GM18520 (cell line): ENCODE data around the gene LIG3.
"Not testable (repeated sequence)": the region's sequence is repeated elsewhere in the genome, so short reads cannot be mapped to it uniquely, and the experiment has no call there.

Source experiments
- ATAC-seq: cut with Tn5 transposase; IDR thresholded peaks from one replicate; pipeline ENCODE4 v1.9.1; 2021; ENCODE audit not compliant: unreplicated experiment

LIG3 gene

GRCh38 chr17:34998205-34998604 is 17.9 kb downstream of the LIG3 start:
- no peak for ATAC-seq

- ATAC-seq = no peak
Observed at GRCh38 chr17:34999456-34999855, 19.1 kb downstream of the LIG3 start.

- ATAC-seq = not testable (repeated sequence)
Observed at GRCh38 chr17:35000965-35001364, 20.7 kb downstream of the LIG3 start.

- ATAC-seq = no peak
Observed at GRCh38 chr17:35001549-35001948, 21.2 kb downstream of the LIG3 start.

- no peak for ATAC-seq
Observed at GRCh38 chr17:35002876-35003551, 22.7 kb downstream of the LIG3 start.

- ATAC-seq = no peak
Observed at GRCh38 chr17:35003778-35004177, 23.5 kb downstream of the LIG3 start.

GRCh38 chr17:35006345-35006744 is 26.0 kb downstream of the LIG3 start:
- no peak for ATAC-seq

GRCh38 chr17:35006961-35007360 is 26.6 kb downstream of the LIG3 start:
- no peak for ATAC-seq

GRCh38 chr17:35010093-35010492 is 29.8 kb downstream of the LIG3 start:
- no peak for ATAC-seq

GRCh38 chr17:35011671-35012216 is 31.4 kb downstream of the LIG3 start:
- ATAC-seq = no peak

GRCh38 chr17:35016369-35016768 is 36.1 kb downstream of the LIG3 start:
- ATAC-seq = no peak

- no peak for ATAC-seq
Observed at GRCh38 chr17:35017021-35017420, 36.7 kb downstream of the LIG3 start.

GRCh38 chr17:35018814-35019213 is 38.5 kb downstream of the LIG3 start:
- no peak for ATAC-seq

GRCh38 chr17:35019386-35020179 is 39.3 kb downstream of the LIG3 start:
- no peak for ATAC-seq

GRCh38 chr17:35021520-35022380 is 41.4 kb downstream of the LIG3 start:
- ATAC-seq = no peak

GRCh38 chr17:35022536-35023063 is 42.3 kb downstream of the LIG3 start:
- ATAC-seq = no peak

GRCh38 chr17:35023538-35023937 is 43.2 kb downstream of the LIG3 start:
- ATAC-seq = no peak

- no peak for ATAC-seq
Observed at GRCh38 chr17:35025541-35025940, 45.2 kb downstream of the LIG3 start.

- not testable (repeated sequence) for ATAC-seq
Observed at GRCh38 chr17:35028097-35028496, 47.8 kb downstream of the LIG3 start.

- ATAC-seq = no peak
Observed at GRCh38 chr17:35028531-35029262, 48.4 kb downstream of the LIG3 start.
